ENCODE data around the gene ATP2A3.

GRCh38 chr17:3891626-3892094, 72.6 kb downstream of the ATP2A3 start:
- TF ChIP-seq CTCF (IDR thresholded peaks at IDR 0.05) (no peak), POLR2A (IDR thresholded peaks at IDR 0.05) (peak in 1 of 2 donors; percentile 28)

All from adrenal gland (tissue), 5 donors.